HEK293T (cell line): ENCODE results near the gene LHPP.

Source experiments
- ARNT ChIP-seq: fragments of 450-650 bp; IDR thresholded peaks from 2 replicates; pipeline ENCODE4 v1.6.1; 2017; ENCODE audit warnings: mild to moderate bottlenecking
- FOXA1 ChIP-seq: fragments of 450-650 bp; IDR thresholded peaks from 2 replicates; pipeline ENCODE4 v1.6.1; 2016; ENCODE audit warnings: mild to moderate bottlenecking
- SP1 ChIP-seq: fragments of 450-650 bp; IDR thresholded peaks from 2 replicates; pipeline ENCODE4 v1.6.1; 2017
- SUZ12 ChIP-seq: fragments of 450-650 bp; IDR thresholded peaks from 2 replicates; pipeline ENCODE4 v1.6.1; 2016; ENCODE audit warnings: mild to moderate bottlenecking
- TF ChIP-seq, protein P1 (sequence below): fragments of 450-650 bp; IDR thresholded peaks from 2 replicates; pipeline ENCODE4 v1.6.1; 2016

GRCh38 chr10:124557648-124558338 is 96.2 kb downstream of the LHPP start:
- TF ChIP-seq SUZ12: no peak
- TF ChIP-seq, protein P1, sequence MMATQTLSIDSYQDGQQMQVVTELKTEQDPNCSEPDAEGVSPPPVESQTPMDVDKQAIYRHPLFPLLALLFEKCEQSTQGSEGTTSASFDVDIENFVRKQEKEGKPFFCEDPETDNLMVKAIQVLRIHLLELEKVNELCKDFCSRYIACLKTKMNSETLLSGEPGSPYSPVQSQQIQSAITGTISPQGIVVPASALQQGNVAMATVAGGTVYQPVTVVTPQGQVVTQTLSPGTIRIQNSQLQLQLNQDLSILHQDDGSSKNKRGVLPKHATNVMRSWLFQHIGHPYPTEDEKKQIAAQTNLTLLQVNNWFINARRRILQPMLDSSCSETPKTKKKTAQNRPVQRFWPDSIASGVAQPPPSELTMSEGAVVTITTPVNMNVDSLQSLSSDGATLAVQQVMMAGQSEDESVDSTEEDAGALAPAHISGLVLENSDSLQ: no peak
- no peak for TF ChIP-seq ARNT
- no peak for TF ChIP-seq SP1
- TF ChIP-seq FOXA1: no peak
